Measurements from ENCODE around the gene USP40. TPM values are rescaled to one million over a fixed set of nuclear protein-coding genes. Genes with fewer than 3 reads are reported as not detected.

USP40 gene
- total and polyA plus RNA-seq, 5 experiments from 2014 or later, result 6.0 to 19.9 (median 9.4) TPM

GRCh38 chr2:233441161-233442027, 125.2 kb downstream of the USP40 start:
- no peaks in the 10 kb centered on the region for H3K9me3 Mint-ChIP-seq
- H3K4me1 Mint-ChIP-seq, result peaks cover 23 to 49% (median 36%) of the 10 kb centered on the region in 4 donors
- peaks cover 6 to 94% (median 16%) of the 10 kb centered on the region in 3 donors for H3K36me3 Mint-ChIP-seq
- H3K27me3 Mint-ChIP-seq, result no peaks in the 10 kb centered on the region
- H3K27ac Mint-ChIP-seq, result peak overlapping the region; percentile 57 to 95 (median 82)
- no peak overlapping the region for H3K4me3 Mint-ChIP-seq
- DNase-seq (peak in 1 of 10 donors; percentile 42), ATAC-seq (no peak)
- POLR2A ChIA-PET, result interaction anchor here (1.2 to 4.2 kb wide), 6 partner anchors 17 to 41 kb away, joined by 3 to 26 read pairs (median 4); no protein-coding TSS in a partner anchor

GRCh38 chr2:233440714-233441113, 125.9 kb downstream of the USP40 start:
- Mint-ChIP-seq H3K9me3 (no peaks in the 10 kb centered on the region), H3K27ac (peak overlapping the region in 9 of 10 donors; percentile 28 to 94 (median 81)), H3K36me3 (peaks cover 6 to 92% (median 11%) of the 10 kb centered on the region in 3 donors), H3K4me1 (peaks cover 23 to 47% (median 36%) of the 10 kb centered on the region in 4 donors), H3K27me3 (no peaks in the 10 kb centered on the region), H3K4me3 (no peak overlapping the region)
- POLR2A ChIA-PET, result interaction anchor here (1.2 to 2.1 kb wide), 4 partner anchors 16 to 38 kb away, joined by 3 to 6 read pairs (median 4); no protein-coding TSS in a partner anchor
- DNase-seq (peak in 1 of 10 donors; percentile 45), ATAC-seq (no peak)

GRCh38 chr2:233440314-233440713, 126.3 kb downstream of the USP40 start:
- peaks cover 23 to 47% (median 36%) of the 10 kb centered on the region in 4 donors for H3K4me1 Mint-ChIP-seq
- POLR2A ChIA-PET, result interaction anchor here (1.1 to 2.1 kb wide), 5 partner anchors 16 to 38 kb away, joined by 3 to 6 read pairs (median 4); no protein-coding TSS in a partner anchor
- H3K27me3 Mint-ChIP-seq, result no peaks in the 10 kb centered on the region
- H3K36me3 Mint-ChIP-seq, result peaks cover 6 to 92% (median 13%) of the 10 kb centered on the region in 3 donors
- no peak for ATAC-seq
- peak overlapping the region; percentile 25 to 82 (median 64) for H3K27ac Mint-ChIP-seq
- DNase-seq, result peak in 1 of 10 donors; percentile 34
- H3K4me3 Mint-ChIP-seq, result peak overlapping the region in 1 of 10 donors; percentile 26
- H3K9me3 Mint-ChIP-seq, result no peaks in the 10 kb centered on the region

GRCh38 chr2:233439191-233439590, 127.4 kb downstream of the USP40 start:
- peak in 1 of 10 donors; percentile 13 for DNase-seq

GRCh38 chr2:233438573-233439147, 127.9 kb downstream of the USP40 start:
- POLR2A ChIA-PET, result interaction anchor here (0.7 to 3.3 kb wide), 4 partner anchors 9 to 25 kb away, joined by 3 to 13 read pairs (median 3); no protein-coding TSS in a partner anchor
- Mint-ChIP-seq H3K4me3 (no peak overlapping the region), H3K36me3 (peaks cover 6 to 91% (median 17%) of the 10 kb centered on the region in 3 donors), H3K27me3 (no peaks in the 10 kb centered on the region), H3K27ac (peak overlapping the region in 8 of 10 donors; percentile 1 to 86 (median 56)), H3K4me1 (peaks cover 24 to 41% (median 34%) of the 10 kb centered on the region in 4 donors), H3K9me3 (no peaks in the 10 kb centered on the region)
- DNase-seq (peak in 1 of 10 donors; percentile 48), ATAC-seq (no peak)

More at GRCh38 chr2:233439191-233439590, 127.4 kb downstream of the USP40 start:
- Mint-ChIP-seq H3K4me1 (peaks cover 27 to 47% (median 35%) of the 10 kb centered on the region in 4 donors), H3K4me3 (no peak overlapping the region), H3K27me3 (no peaks in the 10 kb centered on the region), H3K27ac (peak overlapping the region in 8 of 10 donors; percentile 1 to 86 (median 56)), H3K36me3 (peaks cover 6 to 93% (median 17%) of the 10 kb centered on the region in 3 donors), H3K9me3 (no peaks in the 10 kb centered on the region)
- no peak for ATAC-seq
- POLR2A ChIA-PET, result interaction anchor here (0.7 to 1.8 kb wide), 3 partner anchors 20 to 37 kb away, joined by 3 to 4 read pairs (median 3); no protein-coding TSS in a partner anchor

- ATAC-seq, result no peak
- POLR2A ChIA-PET, result interaction anchor here (0.5 to 3.3 kb wide), 6 partner anchors 10 to 737 kb away, joined by 3 to 13 read pairs (median 4); no protein-coding TSS in a partner anchor
- peaks cover 6 to 89% (median 18%) of the 10 kb centered on the region in 3 donors for H3K36me3 Mint-ChIP-seq
- peak overlapping the region in 4 of 10 donors; percentile 41 to 94 (median 56) for H3K27ac Mint-ChIP-seq
- peaks cover 18 to 40% (median 33%) of the 10 kb centered on the region in 4 donors for H3K4me1 Mint-ChIP-seq
- no peaks in the 10 kb centered on the region for H3K9me3 Mint-ChIP-seq
- no peak overlapping the region for H3K4me3 Mint-ChIP-seq
- no peaks in the 10 kb centered on the region for H3K27me3 Mint-ChIP-seq
- peak in 1 of 10 donors; percentile 38 for DNase-seq
Observed at GRCh38 chr2:233437439-233437955, 129.1 kb downstream of the USP40 start.

GRCh38 chr2:233436691-233437438, 129.7 kb downstream of the USP40 start:
- peak in 1 of 10 donors; percentile 35 for DNase-seq
- no peaks in the 10 kb centered on the region for H3K9me3 Mint-ChIP-seq
- H3K27me3 Mint-ChIP-seq, result no peaks in the 10 kb centered on the region
- peaks cover 17 to 36% (median 29%) of the 10 kb centered on the region in 4 donors for H3K4me1 Mint-ChIP-seq
- peak overlapping the region in 7 of 10 donors; percentile 31 to 65 (median 51) for H3K27ac Mint-ChIP-seq
- POLR2A ChIA-PET, result interaction anchor here (1.2 to 3.3 kb wide), 3 partner anchors 11 to 17 kb away, joined by 4 to 13 read pairs (median 5); no protein-coding TSS in a partner anchor
- peaks cover 6 to 87% (median 19%) of the 10 kb centered on the region in 3 donors for H3K36me3 Mint-ChIP-seq
- no peak overlapping the region for H3K4me3 Mint-ChIP-seq
- ATAC-seq, result no peak

- POLR2A ChIA-PET, result interaction anchor here (1.5 to 3.3 kb wide), 2 partner anchors 14 to 17 kb away, joined by 4 to 13 read pairs; no protein-coding TSS in a partner anchor
- Mint-ChIP-seq H3K27me3 (no peaks in the 10 kb centered on the region), H3K27ac (no peak overlapping the region), H3K4me1 (peaks cover 15 to 36% (median 29%) of the 10 kb centered on the region in 4 donors), H3K4me3 (no peak overlapping the region), H3K36me3 (peaks cover 6 to 85% (median 19%) of the 10 kb centered on the region in 3 donors), H3K9me3 (no peaks in the 10 kb centered on the region)
- ATAC-seq (no peak), DNase-seq (peak in 1 of 10 donors; percentile 28)
Observed at GRCh38 chr2:233436191-233436581, 130.4 kb downstream of the USP40 start.

- no peaks in the 10 kb centered on the region for H3K27me3 Mint-ChIP-seq
- peak overlapping the region in 4 of 10 donors; percentile 3 to 70 (median 62) for H3K27ac Mint-ChIP-seq
- peaks cover 6 to 85% (median 19%) of the 10 kb centered on the region in 3 donors for H3K36me3 Mint-ChIP-seq
- POLR2A ChIA-PET, result interaction anchor here (1.5 to 3.3 kb wide), 2 partner anchors 13 to 16 kb away, joined by 4 to 13 read pairs; no protein-coding TSS in a partner anchor
- ATAC-seq (no peak), DNase-seq (peak in 1 of 10 donors; percentile 31)
- no peak overlapping the region for H3K4me3 Mint-ChIP-seq
- no peaks in the 10 kb centered on the region for H3K9me3 Mint-ChIP-seq
- H3K4me1 Mint-ChIP-seq, result peaks cover 17 to 36% (median 30%) of the 10 kb centered on the region in 4 donors
Observed at GRCh38 chr2:233435436-233436190, 131.0 kb downstream of the USP40 start.

- Mint-ChIP-seq H3K27me3 (no peaks in the 10 kb centered on the region), H3K9me3 (no peaks in the 10 kb centered on the region), H3K4me1 (peaks cover 20 to 38% (median 34%) of the 10 kb centered on the region in 4 donors), H3K36me3 (peaks cover 6 to 81% (median 19%) of the 10 kb centered on the region in 3 donors), H3K4me3 (no peak overlapping the region), H3K27ac (peak overlapping the region in 9 of 10 donors; percentile 60 to 86 (median 79))
- POLR2A ChIA-PET, result interaction anchor here (1.5 to 3.3 kb wide), 2 partner anchors 13 to 15 kb away, joined by 4 to 13 read pairs; no protein-coding TSS in a partner anchor
- no peak for DNase-seq
- ATAC-seq, result no peak
Observed at GRCh38 chr2:233434666-233435330, 131.8 kb downstream of the USP40 start.

Data from naive thymus-derived CD8-positive, alpha-beta T cell (primary cell).